Right lobe of liver (tissue), 6 donors: ENCODE results near the gene SRSF1. TPM values are rescaled to one million over a fixed set of nuclear protein-coding genes. Genes with fewer than 3 reads are reported as not detected.

ENCODE experiments used
- ATAC-seq, 4 donors: fragments of 200-7000 bp; cut with Tn5 transposase; one replicate each; pipeline ENCODE4 v1.9.1; 2020; ENCODE audit warnings: mild to moderate bottlenecking in 4 of 4, moderate library complexity in 4 of 4
- DNase-seq, 3 donors: peaks; one replicate each; pipeline ENCODE4 v3.0.0-alpha.2; 2020
- H3K27ac ChIP-seq, 3 donors: fragments of 200-600 bp; one replicate each; pipeline ENCODE4 v1.8.0; 2022
- H3K27me3 ChIP-seq, 2 donors: fragments of 200-600 bp; one replicate each; pipeline ENCODE4 v1.8.0; 2022
- H3K36me3 ChIP-seq, 4 donors: fragments of 200-600 bp; sonication (generic) in 1 of 4; one replicate each; pipeline versions ENCODE4 v1.5.1 to v1.8.0; 2017 to 2022; ENCODE audit warnings: control low read depth in 1 of 4
- H3K4me1 ChIP-seq, 4 donors: fragments of 200-600 bp; sonication (generic) in 1 of 4; one replicate each; pipeline versions ENCODE4 v1.5.1 to v1.8.0; 2017 to 2022; ENCODE audit warnings: control low read depth in 1 of 4
- H3K4me3 ChIP-seq, 3 donors: fragments of 200-600 bp; one replicate each; pipeline ENCODE4 v1.8.0; 2022
- H3K9me3 ChIP-seq, 4 donors: fragments of 200-600 bp; sonication (generic) in 1 of 4; one replicate each; pipeline versions ENCODE4 v1.5.1 to v1.8.0; 2017 to 2022; ENCODE audit warnings: control low read depth in 1 of 4
- CTCF ChIP-seq, 4 donors: fragments of 200-600 bp in 3 of 4; fragments of 450-650 bp in 1 of 4; IDR thresholded peaks; one replicate each; pipeline versions ENCODE4 v1.5.1 to v1.8.0; 2016 to 2022; ENCODE audit warnings: antibody characterized with exemption in 4 of 4, mild to moderate bottlenecking in 2 of 4
- POLR2A ChIP-seq: fragments of 450-650 bp; IDR thresholded peaks from one replicate; pipeline ENCODE4 v1.6.1; 2017; ENCODE audit warnings: antibody characterized with exemption, mild to moderate bottlenecking
- WGBS: methylation state at CpG from one replicate; pipeline ENCODE4 v1.1.6; 2018; ENCODE audit warnings: low coverage, low lambda C conversion rate; ENCODE audit not compliant: insufficient coverage; ENCODE audit errors: missing lambda C conversion rate; 5-methylcytosine and 5-hydroxymethylcytosine counted together
- intact Hi-C, 2 donors: fragments of 100-400 bp; cut with DNase I; formaldehyde crosslinking; loops; one replicate each; pipeline versions ENCODE4 v1.11.2 to v1.14.1; 2022
- total RNA-seq, 6 experiments: library from RNA; depleted of rRNA in 2 of 6; stranded (reverse); fragments of >200 nt in 2 of 6; fragmentation: NEBNext Ultra II Directional in 3 of 6; extraction: Animal tissue kit (Norgen Biotek cat#: 25700) in 3 of 6; gene quantifications; one replicate each; pipeline versions ENCODE4 v1.1.0 to v1.2.4, GENCODE V29; 2016 to 2023
- donor health status: DM: no; HTN: yes; CAD: no.
- donor health status: DM: no; HTN: no; CAD: no.
- donor health status: DM: no; HTN: no; CAD: no.
- donor health status: DM: no; HTN: yes; CAD: no.
- donor health status: DM: no; HTN: yes; CAD: no.

Gene SRSF1
- total RNA-seq, 6 experiments from 2014 or later: 55.7 to 92.0 (median 80.0) TPM

- Histone ChIP-seq H3K27ac (no peak overlapping the region), H3K36me3 (peaks cover 0 to 29% (median 12%) of the 10 kb centered on the region in 4 donors), H3K4me3 (no peak overlapping the region), H3K27me3 (no peaks in the 10 kb centered on the region), H3K9me3 (no peaks in the 10 kb centered on the region), H3K4me1 (peaks cover 0 to 33% (median 12%) of the 10 kb centered on the region in 4 donors)
- ATAC-seq (peak; percentile 28 to 85 (median 67)), DNase-seq (peak in 1 of 3 donors; percentile 40)
- intact Hi-C loops: no loop called here
- WGBS: 39% methylated on average over 10 of the region's 10 CpGs
- TF ChIP-seq POLR2A: no peak
- TF ChIP-seq CTCF (IDR thresholded peaks at IDR 0.05): no peak
Measured at GRCh38 chr17:57971572-57971971, 35.5 kb downstream of the SRSF1 start.

GRCh38 chr17:57970710-57971109, 36.3 kb downstream of the SRSF1 start:
- Histone ChIP-seq H3K36me3 (peaks cover 0 to 20% (median 8%) of the 10 kb centered on the region in 4 donors), H3K27me3 (no peaks in the 10 kb centered on the region), H3K9me3 (no peaks in the 10 kb centered on the region), H3K4me1 (peaks cover 0 to 24% (median 11%) of the 10 kb centered on the region in 4 donors), H3K27ac (no peak overlapping the region), H3K4me3 (no peak overlapping the region)
- ATAC-seq: no peak
- intact Hi-C loops: no loop called here
- TF ChIP-seq CTCF (IDR thresholded peaks at IDR 0.05): no peak
- no peak for TF ChIP-seq POLR2A
- DNase-seq: no peak
- 37% methylated on average over 4 of the region's 4 CpGs for WGBS

GRCh38 chr17:57968456-57968855, 38.6 kb downstream of the SRSF1 start:
- no peak for DNase-seq
- Histone ChIP-seq H3K4me3 (no peak overlapping the region), H3K36me3 (peaks cover 0 to 6% (median 3%) of the 10 kb centered on the region in 4 donors), H3K9me3 (no peaks in the 10 kb centered on the region), H3K4me1 (peaks cover 0 to 11% (median 4%) of the 10 kb centered on the region in 4 donors), H3K27ac (no peak overlapping the region), H3K27me3 (no peaks in the 10 kb centered on the region)
- 36% methylated on average over 1 of the region's 1 CpG for WGBS
- TF ChIP-seq CTCF (IDR thresholded peaks at IDR 0.05) (no peak), POLR2A (no peak)
- ATAC-seq: no peak
- intact Hi-C loops: no loop called here

- no peaks in the 10 kb centered on the region for H3K27me3 ChIP-seq
- H3K27ac ChIP-seq: no peak overlapping the region
- TF ChIP-seq POLR2A: no peak
- TF ChIP-seq CTCF (IDR thresholded peaks at IDR 0.05): no peak
- DNase-seq (no peak), ATAC-seq (no peak)
- no peaks in the 10 kb centered on the region for H3K9me3 ChIP-seq
- intact Hi-C loops: no loop called here
- H3K4me3 ChIP-seq: no peak overlapping the region
- WGBS: 84% methylated on average over 3 of the region's 5 CpGs
- H3K36me3 ChIP-seq: no peaks in the 10 kb centered on the region
- H3K4me1 ChIP-seq: peaks cover 0 to 6% (median 1%) of the 10 kb centered on the region in 4 donors
Measured at GRCh38 chr17:57966875-57967274, 40.2 kb downstream of the SRSF1 start.

GRCh38 chr17:57966246-57966645, 40.8 kb downstream of the SRSF1 start:
- Histone ChIP-seq H3K27me3 (no peaks in the 10 kb centered on the region), H3K9me3 (no peaks in the 10 kb centered on the region), H3K4me3 (no peak overlapping the region), H3K36me3 (no peaks in the 10 kb centered on the region), H3K4me1 (no peaks in the 10 kb centered on the region), H3K27ac (no peak overlapping the region)
- no peak for TF ChIP-seq CTCF (IDR thresholded peaks at IDR 0.05)
- TF ChIP-seq POLR2A: no peak
- 80% methylated on average over 1 of the region's 5 CpGs for WGBS
- ATAC-seq: no peak
- no peak for DNase-seq
- intact Hi-C loops: no loop called here
